Calu3 (cell line): Measurements from ENCODE around the gene KIF26A. TPM values are rescaled to one million over a fixed set of nuclear protein-coding genes. Genes with fewer than 3 reads are reported as not detected.

Source experiments
- BruUV-seq: library from RNA; stranded (reverse); fragments of 400-500 nt; replicated peaks from 2 replicates; lab custom pipeline; 2021; lab: Mats Ljungman, UMichigan
- CTCF ChIA-PET: fragments of 300-600 bp; sonication (Branson Sonifier 250); formaldehyde crosslinking; loops from one replicate; lab custom pipeline; 2022; ENCODE audit warnings: antibody characterized with exemption; lab: Charles Lee
- DNase-seq: peaks from one replicate; pipeline ENCODE4 v3.0.0; 2022
- H3K27ac Mint-ChIP-seq: one replicate; pipeline ENCODE4 v1.8.0; 2022; ENCODE audit warnings: mixed read lengths; ENCODE audit not compliant: unreplicated experiment
- H3K27me3 Mint-ChIP-seq: one replicate; pipeline ENCODE4 v1.8.0; 2022; ENCODE audit warnings: mixed read lengths; ENCODE audit not compliant: unreplicated experiment
- H3K36me3 Mint-ChIP-seq: one replicate; pipeline ENCODE4 v1.8.0; 2022; ENCODE audit warnings: mild to moderate bottlenecking, moderate library complexity, mixed read lengths; ENCODE audit not compliant: insufficient read depth, unreplicated experiment
- H3K4me1 Mint-ChIP-seq: one replicate; pipeline ENCODE4 v1.8.0; 2022; ENCODE audit warnings: mild to moderate bottlenecking, low read depth, mixed read lengths; ENCODE audit not compliant: unreplicated experiment
- H3K4me3 Mint-ChIP-seq: one replicate; pipeline ENCODE4 v1.8.0; 2022; ENCODE audit warnings: mild to moderate bottlenecking, low read depth, moderate library complexity, mixed read lengths; ENCODE audit not compliant: unreplicated experiment
- H3K9me3 Mint-ChIP-seq: one replicate; pipeline ENCODE4 v1.8.0; 2022; ENCODE audit warnings: low read depth, mixed read lengths; ENCODE audit not compliant: unreplicated experiment
- CTCF ChIP-seq: fragments of 200-600 bp; IDR thresholded peaks from one replicate; pipeline ENCODE4 v1.8.0; 2022; ENCODE audit warnings: antibody characterized with exemption; ENCODE audit not compliant: unreplicated experiment
- intact Hi-C: fragments of 100-400 bp; cut with micrococcal nuclease; formaldehyde crosslinking; loops from one replicate; pipeline ENCODE4 v1.10.0; 2022; ENCODE audit not compliant: unreplicated experiment
- total RNA-seq: library from RNA; stranded (reverse); gene quantifications from 2 replicates; pipeline ENCODE4 v1.2.3, GENCODE V29; 2022

Gene KIF26A
- total RNA-seq, 1 experiment from 2014 or later: 0.07 TPM

GRCh38 chr14:104177411-104177810 lies 39.0 kb downstream of the KIF26A start:
- H3K4me1 Mint-ChIP-seq: no peaks in the 10 kb centered on the region
- CTCF ChIA-PET: interaction anchor here (0.6 kb wide), 1 partner anchor 92 kb away, joined by 4 read pairs; the partner anchor contains the start of gene ASPG
- no peaks in the 10 kb centered on the region for H3K36me3 Mint-ChIP-seq
- DNase-seq: no peak
- no peak for TF ChIP-seq CTCF
- peaks cover 29% of the 10 kb centered on the region for H3K27me3 Mint-ChIP-seq
- intact Hi-C loops: no loop called here
- no peak overlapping the region for H3K4me3 Mint-ChIP-seq
- no peaks in the 10 kb centered on the region for H3K9me3 Mint-ChIP-seq
- no peak overlapping the region for H3K27ac Mint-ChIP-seq
- BruUV-seq: no TSS peak

- no peak for TF ChIP-seq CTCF
- no peaks in the 10 kb centered on the region for H3K9me3 Mint-ChIP-seq
- no peak overlapping the region for H3K4me3 Mint-ChIP-seq
- H3K27me3 Mint-ChIP-seq: peaks cover 25% of the 10 kb centered on the region
- intact Hi-C loops: no loop called here
- no peaks in the 10 kb centered on the region for H3K36me3 Mint-ChIP-seq
- no TSS peak for BruUV-seq
- no peaks in the 10 kb centered on the region for H3K4me1 Mint-ChIP-seq
- no peak overlapping the region for H3K27ac Mint-ChIP-seq
- CTCF ChIA-PET: no interaction called here
- DNase-seq: no peak
Measured at GRCh38 chr14:104178279-104178678, 39.9 kb downstream of the KIF26A start.

- Mint-ChIP-seq H3K9me3 (no peaks in the 10 kb centered on the region), H3K27me3 (peaks cover 25% of the 10 kb centered on the region), H3K4me1 (no peaks in the 10 kb centered on the region), H3K36me3 (no peaks in the 10 kb centered on the region), H3K27ac (no peak overlapping the region), H3K4me3 (no peak overlapping the region)
- CTCF ChIA-PET: no interaction called here
- no peak for TF ChIP-seq CTCF
- DNase-seq: no peak
- no TSS peak for BruUV-seq
- intact Hi-C loops: no loop called here
Measured at GRCh38 chr14:104179126-104179525, 40.7 kb downstream of the KIF26A start.

- TF ChIP-seq CTCF: no peak
- Mint-ChIP-seq H3K27me3 (peaks cover 25% of the 10 kb centered on the region), H3K4me1 (no peaks in the 10 kb centered on the region), H3K36me3 (no peaks in the 10 kb centered on the region), H3K4me3 (no peak overlapping the region), H3K27ac (no peak overlapping the region), H3K9me3 (no peaks in the 10 kb centered on the region)
- CTCF ChIA-PET: no interaction called here
- no TSS peak for BruUV-seq
- intact Hi-C loops: no loop called here
- DNase-seq: no peak
Measured at GRCh38 chr14:104179564-104180129, 41.3 kb downstream of the KIF26A start.
